COR-L47 (cell line): ENCODE results near the gene TNIK.

ENCODE experiments used
- DNase-seq: peaks from one replicate; lab custom pipeline; 2025; lab: John Stamatoyannopoulos, UW

The TNIK gene

DNA sequence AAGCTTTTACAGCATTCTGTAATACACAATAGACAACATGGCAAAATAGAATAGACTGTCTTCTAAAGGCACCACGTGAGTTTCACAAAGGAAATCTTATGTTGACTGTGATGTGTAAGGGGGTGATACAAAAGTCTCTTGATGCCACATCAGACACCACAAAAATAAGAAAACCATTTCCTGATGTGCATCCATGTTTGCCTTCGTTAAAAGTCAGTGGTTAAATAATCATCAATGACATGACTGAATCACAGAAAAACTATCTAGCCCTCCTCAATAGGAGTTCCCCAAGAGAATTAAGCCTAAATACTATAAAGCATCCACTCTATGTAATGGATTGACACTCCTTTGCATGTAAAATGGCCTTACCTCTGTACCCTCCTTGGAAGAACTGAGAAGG is 235.0 kb downstream of the TNIK start:
- DNase-seq, result no peak

DNA sequence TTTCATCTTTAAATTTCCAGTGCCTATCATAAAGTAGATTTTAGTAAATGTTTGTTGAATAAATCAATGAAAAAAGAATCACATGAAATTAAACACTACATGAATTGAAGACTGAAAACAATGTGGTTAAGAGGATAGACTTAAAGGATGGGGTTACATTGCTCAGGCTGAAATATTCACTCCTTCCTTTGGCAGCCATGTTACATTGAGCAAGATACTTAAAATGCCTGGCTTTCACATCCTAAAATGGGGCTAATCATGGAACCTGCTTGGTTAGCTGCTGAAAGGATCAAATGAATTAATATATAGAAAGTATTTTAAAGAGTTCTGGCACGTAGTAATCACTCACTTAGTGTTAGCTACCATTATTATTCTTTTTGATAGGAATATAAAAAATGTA is 236.8 kb downstream of the TNIK start:
- DNase-seq, result no peak

DNA sequence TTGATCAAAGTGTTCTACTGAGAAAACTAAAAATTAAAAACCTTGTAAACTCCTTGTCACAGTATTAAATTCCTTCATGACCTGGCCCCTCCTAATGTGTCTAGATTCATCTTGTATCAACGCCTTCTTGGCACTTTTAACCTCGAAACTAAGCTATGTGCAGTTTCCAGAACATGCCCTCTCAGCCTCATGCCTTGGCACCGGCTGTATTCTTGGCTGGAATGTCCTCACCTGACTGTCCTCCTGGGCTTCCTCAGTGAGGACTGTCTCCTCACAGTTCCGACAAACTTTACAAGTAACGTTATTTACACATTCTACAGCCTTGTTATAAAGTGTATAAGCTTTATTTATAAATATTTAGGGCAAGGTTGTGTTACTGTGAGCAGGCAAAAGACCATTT is 237.2 kb downstream of the TNIK start:
- DNase-seq, result no peak

DNA sequence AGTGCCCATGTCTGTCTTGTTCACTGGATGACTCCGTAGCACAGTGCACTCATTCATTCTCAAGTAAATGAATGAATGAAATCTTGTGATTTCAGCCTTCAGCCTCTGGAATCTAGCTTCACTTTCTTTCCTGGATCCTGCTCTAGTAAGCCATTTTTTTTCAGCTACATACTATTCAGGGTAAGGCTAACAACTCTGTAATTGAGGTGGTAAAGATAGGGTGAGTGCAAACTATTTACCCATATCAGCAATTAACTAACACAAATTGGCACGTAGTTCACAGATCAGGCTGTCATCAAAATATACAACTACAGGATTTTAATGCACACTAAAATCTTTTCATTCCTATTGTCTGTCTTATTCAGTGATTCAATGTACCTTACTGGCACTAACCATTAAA is 238.6 kb downstream of the TNIK start:
- no peak for DNase-seq

DNA sequence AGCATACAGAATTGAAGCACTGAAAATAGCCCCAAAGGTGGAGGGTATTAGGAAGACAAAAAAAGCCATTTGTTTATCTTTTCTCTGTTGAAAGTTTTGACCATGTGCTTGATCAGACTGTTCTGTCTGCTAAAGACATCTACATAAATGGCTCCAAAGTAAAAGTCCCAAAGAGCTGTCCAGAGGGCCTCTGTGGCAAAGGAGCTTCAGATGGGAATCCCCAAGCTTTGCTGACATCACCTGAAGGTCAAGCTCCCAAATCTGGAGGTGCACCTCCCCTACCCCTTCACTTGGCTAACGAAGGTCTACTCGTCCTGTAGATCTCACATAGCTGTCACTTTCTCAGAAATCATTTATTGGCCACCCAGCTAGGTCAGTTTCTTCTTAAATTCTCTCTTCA is 239.1 kb downstream of the TNIK start:
- DNase-seq, result no peak

DNA sequence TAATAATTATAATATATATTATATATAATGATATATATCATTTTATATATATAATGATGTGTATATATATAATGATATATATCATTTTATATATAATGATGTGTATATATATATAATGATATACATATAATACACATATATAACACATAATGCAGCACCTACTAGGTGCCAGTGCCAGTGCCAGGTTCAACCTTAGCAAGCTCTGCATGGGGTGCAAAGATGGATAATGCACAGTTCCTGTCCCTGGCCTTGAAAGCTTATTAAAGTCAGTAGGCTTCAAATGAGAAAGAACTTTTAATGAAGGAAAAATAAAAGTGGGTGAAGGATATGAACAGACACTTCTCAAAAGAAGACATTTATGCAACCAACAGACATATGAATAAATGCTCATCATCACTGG is 240.9 kb downstream of the TNIK start:
- no peak for DNase-seq

DNA sequence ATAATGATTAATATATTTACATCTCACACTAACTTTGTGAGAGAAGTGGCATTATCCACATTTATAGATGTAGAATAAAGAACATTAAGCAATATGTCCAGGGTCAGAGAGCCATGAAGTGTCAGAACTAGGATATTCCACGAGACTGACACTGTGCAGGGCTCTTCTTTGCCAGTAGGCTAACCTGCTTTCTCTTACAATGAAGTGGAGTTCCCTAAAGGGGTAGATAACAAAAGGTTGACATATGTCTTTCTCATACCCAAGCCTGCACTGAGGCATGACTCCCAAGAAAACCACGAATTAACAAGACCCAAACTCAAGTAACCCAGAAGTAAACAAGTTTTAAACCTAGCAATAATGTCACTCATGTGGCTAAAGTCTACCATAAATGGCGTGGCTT is 242.1 kb downstream of the TNIK start:
- no peak for DNase-seq

DNA sequence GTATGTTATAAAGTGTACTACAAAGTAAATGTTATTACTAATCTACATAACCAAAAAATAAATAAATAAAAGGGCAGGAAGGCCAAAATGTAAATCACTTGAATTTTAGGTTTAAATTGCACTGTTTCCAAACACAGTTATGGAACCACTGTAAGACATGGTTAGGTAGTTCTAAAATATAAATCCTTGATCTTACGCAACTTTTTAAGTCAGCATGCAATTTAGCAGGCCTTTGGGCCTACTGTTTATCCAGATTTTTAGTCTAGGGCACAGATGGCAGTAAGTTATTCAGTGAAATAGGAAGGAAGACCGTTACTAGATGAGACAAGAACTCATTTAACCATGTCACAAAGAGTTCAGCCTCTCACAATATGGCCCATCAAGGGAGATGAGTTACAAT is 246.3 kb downstream of the TNIK start:
- DNase-seq, result no peak

DNA sequence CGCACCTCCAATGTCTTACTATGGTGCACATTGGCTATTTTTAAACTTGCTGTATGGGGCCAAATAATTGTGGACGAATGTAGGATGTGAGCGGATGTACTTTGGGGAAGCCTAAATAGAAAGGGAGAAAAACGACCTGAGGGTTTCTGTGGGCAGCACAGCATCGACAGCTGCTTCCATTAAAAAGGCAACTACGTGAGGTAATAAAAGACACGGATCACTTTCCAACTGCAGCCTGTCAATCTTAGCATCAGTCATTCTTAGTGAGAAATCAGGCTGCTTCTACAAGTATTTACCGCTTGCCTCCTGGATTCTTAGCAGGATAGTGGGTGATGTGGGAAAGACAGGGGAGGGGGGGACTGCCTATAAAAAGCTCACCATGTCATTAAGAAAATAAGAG is 247.0 kb downstream of the TNIK start:
- DNase-seq, result no peak

DNA sequence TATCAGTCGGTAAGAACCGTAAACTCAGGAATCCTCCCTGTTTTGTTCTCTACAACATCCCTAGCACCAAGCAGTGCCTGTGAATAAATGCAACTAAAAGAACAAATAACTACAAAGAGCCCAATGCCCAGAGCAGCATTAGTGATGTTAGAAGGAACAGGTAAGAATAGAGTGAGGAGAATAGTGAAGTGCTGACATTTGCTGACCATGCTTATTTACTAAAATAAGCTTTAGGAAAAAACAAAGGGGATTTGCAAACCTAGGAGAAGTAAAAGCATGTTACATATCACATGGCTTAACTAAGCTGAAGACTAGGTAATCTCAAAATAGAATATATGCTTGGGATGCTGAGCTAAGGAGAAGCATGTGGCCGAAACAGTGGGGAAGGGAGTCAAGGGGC is 247.6 kb downstream of the TNIK start:
- DNase-seq, result no peak

DNA sequence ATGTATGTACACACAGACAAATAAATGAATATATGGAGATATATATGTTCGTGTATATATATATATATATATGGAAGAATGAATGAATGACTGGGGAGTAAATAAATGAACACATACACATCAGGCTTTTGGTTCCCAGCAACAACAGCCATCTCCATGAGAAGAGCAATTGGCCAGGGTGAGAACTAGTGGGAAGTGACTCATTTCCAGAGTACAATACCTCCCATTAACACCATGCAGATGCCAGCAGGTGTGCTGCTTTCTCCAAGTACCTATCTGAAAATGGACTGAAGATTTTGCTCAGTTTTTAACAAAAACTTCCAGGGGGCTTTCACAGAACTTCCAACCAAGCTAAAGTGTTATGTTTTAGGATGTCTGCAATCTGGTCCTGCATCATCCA is 253.9 kb downstream of the TNIK start:
- DNase-seq, result no peak

DNA sequence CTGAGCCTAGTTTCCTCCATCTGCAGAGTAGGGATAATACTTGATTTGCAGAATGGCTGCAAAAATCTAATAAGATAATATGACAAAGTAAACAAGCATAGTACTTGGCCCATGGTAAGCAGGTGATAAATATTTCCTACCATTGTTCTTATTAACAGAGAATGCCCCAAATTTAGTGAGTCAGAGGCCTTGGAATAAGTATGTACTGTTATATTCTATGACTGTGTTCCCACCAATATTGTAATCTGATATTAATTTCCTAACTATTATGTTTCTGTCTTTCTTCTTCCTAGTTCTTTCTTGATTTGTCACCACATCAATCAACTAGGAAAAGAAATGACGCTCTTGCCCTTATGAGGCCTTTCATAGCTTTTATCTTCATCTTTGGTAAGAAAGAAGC is 255.3 kb downstream of the TNIK start:
- DNase-seq, result no peak

DNA sequence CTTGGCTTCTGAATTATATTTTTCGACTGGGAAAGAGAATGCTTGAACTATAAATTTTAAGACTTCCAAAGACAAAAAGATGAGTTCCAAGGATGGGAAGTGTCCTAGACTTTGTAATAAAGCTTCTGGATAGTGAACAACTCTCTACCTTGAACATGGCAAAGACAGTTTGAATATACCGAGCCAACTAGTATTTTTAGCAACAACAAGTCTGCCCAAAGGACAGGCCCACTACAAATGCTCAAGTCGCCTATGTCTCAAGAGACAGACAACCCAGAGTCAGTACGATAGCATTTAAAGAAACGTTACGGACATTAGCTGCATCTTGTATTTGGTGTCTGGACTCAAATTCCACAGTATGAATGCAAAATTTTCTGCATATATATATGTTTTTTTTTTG is 258.4 kb downstream of the TNIK start:
- no peak for DNase-seq

DNA sequence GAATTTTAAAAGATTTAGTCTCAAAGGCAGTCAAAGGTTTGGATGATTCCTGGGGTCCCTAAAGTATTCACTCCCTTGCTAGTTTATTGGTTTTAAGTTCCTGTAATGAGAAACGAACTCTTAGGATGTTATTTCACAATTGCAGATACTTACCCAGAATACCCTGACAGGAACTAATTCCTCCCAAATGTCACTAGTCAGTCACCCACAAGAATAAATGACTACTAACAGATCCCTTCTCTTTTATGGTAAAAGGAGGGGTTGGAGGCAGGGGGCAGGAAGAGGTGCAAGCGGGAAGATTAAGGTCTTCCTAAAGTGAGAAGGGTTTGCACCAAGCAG is 259.5 kb downstream of the TNIK start:
- no peak for DNase-seq

DNA sequence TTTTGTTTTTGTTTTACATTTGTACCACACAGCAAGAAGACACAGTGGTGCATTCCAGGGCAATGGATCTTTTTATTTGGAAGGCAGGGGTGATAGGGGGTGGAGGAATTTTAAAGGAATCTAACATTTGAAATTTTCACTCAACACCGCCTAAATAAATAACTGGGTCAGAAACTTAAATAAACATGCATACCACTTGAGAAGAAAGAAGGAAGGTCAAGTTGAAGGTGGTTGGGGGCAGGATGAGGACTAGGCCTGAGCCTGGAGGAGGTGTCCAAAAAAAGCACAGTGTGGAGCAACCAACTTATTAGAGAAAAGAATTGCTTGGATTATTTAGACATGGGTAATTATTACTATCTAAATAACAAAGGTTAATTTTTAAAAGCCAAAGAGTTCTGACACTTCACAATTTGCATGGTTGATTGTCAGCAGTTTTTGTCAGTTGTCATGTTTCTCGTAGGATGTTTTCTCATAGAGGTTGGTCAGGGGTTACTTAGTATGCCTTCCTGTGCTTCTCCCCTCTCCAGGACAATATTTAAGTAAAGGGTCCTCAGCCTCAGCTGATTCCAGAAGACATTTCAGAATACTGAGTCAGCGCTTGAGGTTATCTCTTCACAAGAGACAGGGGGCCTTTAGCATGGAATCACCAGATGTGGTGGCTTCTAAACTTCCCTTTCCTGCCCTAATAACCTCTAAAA is 260.0 kb downstream of the TNIK start:
- no peak for DNase-seq

DNA sequence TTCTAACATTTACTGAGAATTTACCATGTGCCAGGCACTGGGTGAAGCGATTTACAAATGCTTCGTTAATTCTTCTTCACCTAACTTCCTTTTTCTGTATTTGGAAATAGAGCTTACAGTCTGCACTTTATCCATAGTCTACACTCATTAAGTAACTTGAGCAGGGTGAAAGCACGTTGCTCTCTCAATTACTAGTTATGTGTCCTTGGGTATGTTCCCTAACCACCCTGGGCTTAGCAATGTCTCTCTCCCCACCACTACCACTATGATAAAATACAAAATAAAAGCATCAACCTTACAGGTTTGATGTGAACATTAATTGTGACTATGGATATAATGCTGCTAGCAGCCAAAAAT is 260.8 kb downstream of the TNIK start:
- no peak for DNase-seq

DNA sequence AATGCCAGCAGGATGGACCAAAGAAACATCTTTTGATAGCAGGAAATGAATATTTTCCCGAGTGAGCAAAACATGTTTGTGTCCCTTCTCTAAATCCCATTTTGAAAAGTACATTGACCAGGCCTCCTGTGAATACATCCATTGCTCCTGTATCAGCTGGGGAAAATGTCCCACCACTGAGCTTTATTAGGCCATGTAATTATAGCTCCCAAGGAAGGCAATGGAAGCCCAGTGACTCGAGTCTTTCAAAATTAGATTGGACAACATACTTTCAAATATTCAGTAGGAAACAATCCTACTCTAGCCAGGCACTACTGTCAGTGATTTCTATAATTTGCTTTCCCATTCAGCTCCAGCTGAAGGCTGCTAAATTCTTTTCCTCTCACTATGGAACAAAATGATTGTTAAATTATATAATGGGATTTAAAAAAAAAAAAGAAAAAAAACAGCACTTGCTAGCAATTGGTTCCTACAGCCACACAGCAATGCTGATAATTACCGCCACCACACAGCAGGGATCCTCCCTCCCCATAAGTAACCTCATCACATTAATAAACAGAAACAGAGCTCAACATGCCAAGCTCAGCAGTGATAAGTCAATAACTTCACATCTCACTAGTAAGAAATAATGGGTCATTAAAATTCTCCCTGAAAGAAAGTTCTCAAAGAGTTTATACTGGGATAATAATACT is 261.3 kb downstream of the TNIK start:
- peak; percentile 84 for DNase-seq

DNA sequence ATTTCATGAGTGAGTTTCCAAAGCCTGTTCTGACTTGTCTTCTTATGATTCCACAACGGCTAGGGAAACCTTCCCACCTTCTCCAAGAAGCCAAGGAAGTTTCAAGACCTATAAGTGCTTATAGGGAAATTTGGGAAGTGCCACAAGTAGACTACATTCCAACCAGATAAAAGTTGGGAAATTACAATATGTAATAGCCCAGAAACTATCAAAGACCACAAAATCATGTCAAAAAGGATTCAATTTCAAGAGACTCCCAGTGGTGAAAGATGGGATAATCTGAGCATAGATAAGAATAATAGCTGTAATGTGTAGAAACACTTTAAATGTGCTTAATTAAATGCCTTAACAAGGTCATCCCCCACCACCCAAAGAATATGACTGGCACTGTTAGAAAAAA is 264.5 kb downstream of the TNIK start:
- DNase-seq, result no peak

DNA sequence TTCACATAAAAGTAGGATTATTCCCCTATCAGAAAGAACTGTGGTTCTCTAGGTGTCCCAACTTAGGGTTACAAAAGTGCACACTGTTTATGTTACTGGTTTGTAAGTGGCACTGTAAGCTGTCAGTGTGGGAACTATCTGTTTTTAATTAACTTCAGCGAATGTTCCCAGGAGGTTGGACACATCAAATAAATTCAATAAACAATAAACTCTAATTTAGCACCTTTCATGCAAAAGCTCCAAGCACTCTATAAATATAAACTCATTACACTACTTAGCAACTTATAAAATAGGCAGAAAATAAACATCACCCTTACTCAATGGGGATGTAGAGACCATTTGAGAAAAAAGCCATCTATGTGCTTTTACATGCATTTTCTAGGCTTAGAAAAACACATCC is 265.2 kb downstream of the TNIK start:
- DNase-seq, result no peak

DNA sequence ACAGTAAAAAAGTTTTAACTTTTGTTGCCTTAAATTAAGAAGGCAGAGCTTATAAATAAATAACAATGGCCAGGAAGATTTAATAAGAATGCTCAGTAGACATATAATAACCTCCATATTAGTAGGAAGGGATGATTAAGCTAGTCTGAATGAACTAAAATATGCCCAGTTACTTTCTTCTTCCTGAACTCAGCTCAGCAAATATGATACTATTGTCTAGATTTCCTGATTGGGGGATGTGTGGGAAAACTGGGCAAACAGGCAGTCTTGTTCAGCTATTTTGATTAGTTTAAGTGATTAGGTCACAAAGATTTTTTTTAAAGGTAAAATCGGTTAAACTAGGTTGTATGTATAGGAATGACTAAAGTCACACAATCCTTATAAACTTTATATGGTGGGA is 266.5 kb downstream of the TNIK start:
- no peak for DNase-seq

DNA sequence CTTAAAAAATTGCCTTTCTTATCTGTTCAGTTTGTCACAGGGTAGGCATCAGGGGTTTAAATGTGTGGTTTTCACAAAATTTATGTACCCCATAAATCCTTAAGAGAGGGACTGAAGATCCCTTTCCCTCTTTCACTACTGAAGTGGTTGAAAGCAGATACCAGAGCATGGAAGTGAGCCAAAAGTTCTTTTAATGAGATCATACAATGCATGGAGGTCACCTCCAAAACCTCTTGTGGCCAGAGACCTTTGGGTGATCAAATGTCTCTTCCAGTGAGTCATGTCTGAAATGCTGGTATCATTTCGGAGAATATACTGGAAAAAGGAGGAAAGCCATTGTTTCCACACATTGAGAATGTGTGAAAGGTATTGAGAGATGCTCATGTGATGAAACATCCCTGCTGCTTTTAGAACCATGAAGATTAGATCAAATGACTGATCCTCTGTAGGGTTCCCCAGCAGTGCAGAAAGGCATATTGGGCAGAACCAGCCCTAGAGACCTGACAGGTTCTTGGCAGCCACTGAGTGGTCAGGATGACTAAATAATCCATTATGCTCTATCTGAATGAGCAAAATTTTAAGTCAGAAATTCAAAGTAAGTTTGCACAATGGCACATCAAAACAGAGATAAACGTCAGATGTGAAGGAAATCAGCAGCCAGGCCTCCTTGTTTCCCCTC is 267.9 kb downstream of the TNIK start:
- no peak for DNase-seq

DNA sequence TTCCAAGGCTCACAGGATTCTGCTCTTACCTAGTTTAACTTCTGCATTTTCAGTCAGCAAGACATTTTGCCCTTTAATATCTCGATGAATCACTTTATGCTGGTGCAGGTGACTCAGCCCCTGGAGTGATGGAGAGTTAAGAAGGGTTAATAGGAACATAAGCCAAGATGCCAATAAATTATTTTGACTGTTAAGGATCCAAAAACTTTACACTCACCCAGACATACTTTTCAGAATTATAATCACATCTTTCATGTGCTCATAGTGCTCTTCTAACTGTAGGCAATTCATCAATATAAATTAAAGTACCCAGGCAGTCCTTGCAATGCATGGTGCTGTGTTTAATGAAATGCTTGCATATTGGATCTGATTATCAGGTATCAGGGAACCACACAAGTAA is 269.5 kb downstream of the TNIK start:
- DNase-seq, result no peak

DNA sequence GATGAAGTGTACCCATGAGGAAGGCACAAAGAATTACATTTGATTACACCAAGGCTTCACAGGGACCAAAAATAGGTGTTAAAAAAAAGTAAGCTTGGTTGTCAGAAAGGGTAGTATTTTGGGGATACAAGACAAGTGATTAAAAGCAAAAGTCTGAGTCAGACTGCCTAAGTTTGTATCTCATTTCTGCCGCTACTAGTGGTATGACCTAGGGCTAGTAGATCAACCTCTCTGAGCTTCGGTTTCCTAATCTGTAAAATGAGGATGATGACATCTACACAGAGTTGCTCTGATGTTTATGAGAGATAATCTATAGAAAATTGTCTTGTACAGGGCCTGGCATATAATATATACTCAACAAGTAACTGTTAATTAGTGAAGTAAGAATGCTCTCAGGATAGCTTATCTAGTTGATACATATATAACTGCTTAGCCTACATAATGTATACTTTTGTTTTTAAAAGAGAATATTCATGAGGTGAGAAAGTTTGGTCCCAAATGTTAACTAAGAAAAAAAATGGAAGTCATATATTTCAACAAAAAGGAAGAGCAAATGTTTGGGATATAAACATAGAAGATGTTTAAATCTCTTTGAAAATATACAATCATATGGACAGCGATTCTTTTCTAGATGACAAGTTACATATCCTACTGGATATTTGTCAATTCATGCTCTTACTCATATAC is 270.7 kb downstream of the TNIK start:
- no peak for DNase-seq
